ENCODE results near the gene ADAMTS14.

Gene ADAMTS14

GRCh38 chr10:70676511-70676910, 4.2 kb downstream of the ADAMTS14 start:
- H3K4me3 Mint-ChIP-seq = no peak overlapping the region
- H3K27me3 Mint-ChIP-seq = peaks cover 37% of the 10 kb centered on the region
- no peak overlapping the region for H3K27ac Mint-ChIP-seq
- DNase-seq = no peak
- H3K36me3 Mint-ChIP-seq (ENCODE audit: low read depth) = no peaks in the 10 kb centered on the region
- H3K4me1 Mint-ChIP-seq (ENCODE audit: low read depth) = peaks cover 10% of the 10 kb centered on the region
- H3K9me3 Mint-ChIP-seq = no peaks in the 10 kb centered on the region

GRCh38 chr10:70677016-70677415, 4.7 kb downstream of the ADAMTS14 start:
- Mint-ChIP-seq H3K36me3 (ENCODE audit: low read depth) (no peaks in the 10 kb centered on the region), H3K4me1 (ENCODE audit: low read depth) (peaks cover 6% of the 10 kb centered on the region), H3K27ac (no peak overlapping the region), H3K27me3 (peaks cover 32% of the 10 kb centered on the region), H3K4me3 (no peak overlapping the region), H3K9me3 (no peaks in the 10 kb centered on the region)
- no peak for DNase-seq

GRCh38 chr10:70677620-70678249, 5.4 kb downstream of the ADAMTS14 start:
- no peaks in the 10 kb centered on the region for H3K9me3 Mint-ChIP-seq
- H3K27ac Mint-ChIP-seq = no peak overlapping the region
- H3K4me1 Mint-ChIP-seq (ENCODE audit: low read depth) = peaks cover 6% of the 10 kb centered on the region
- H3K4me3 Mint-ChIP-seq = no peak overlapping the region
- peaks cover 31% of the 10 kb centered on the region for H3K27me3 Mint-ChIP-seq
- no peak for DNase-seq
- H3K36me3 Mint-ChIP-seq (ENCODE audit: low read depth) = no peaks in the 10 kb centered on the region

- no peak for DNase-seq
- H3K27ac Mint-ChIP-seq = no peak overlapping the region
- peaks cover 6% of the 10 kb centered on the region for H3K4me1 Mint-ChIP-seq (ENCODE audit: low read depth)
- H3K9me3 Mint-ChIP-seq = no peaks in the 10 kb centered on the region
- no peak overlapping the region for H3K4me3 Mint-ChIP-seq
- peaks cover 27% of the 10 kb centered on the region for H3K27me3 Mint-ChIP-seq
- no peaks in the 10 kb centered on the region for H3K36me3 Mint-ChIP-seq (ENCODE audit: low read depth)
These were observed 5.9 kb downstream of the ADAMTS14 start for GRCh38 chr10:70678250-70678635.

- Mint-ChIP-seq H3K9me3 (no peaks in the 10 kb centered on the region), H3K27me3 (peaks cover 20% of the 10 kb centered on the region), H3K4me1 (ENCODE audit: low read depth) (peaks cover 8% of the 10 kb centered on the region), H3K36me3 (ENCODE audit: low read depth) (no peaks in the 10 kb centered on the region), H3K4me3 (no peak overlapping the region), H3K27ac (no peak overlapping the region)
- DNase-seq = no peak
These were observed 6.6 kb downstream of the ADAMTS14 start for GRCh38 chr10:70678757-70679489.

- H3K36me3 Mint-ChIP-seq (ENCODE audit: low read depth) = no peaks in the 10 kb centered on the region
- no peak overlapping the region for H3K27ac Mint-ChIP-seq
These were observed 7.2 kb downstream of the ADAMTS14 start for GRCh38 chr10:70679498-70679897.

GRCh38 chr10:70680899-70681730, 8.8 kb downstream of the ADAMTS14 start:
- no peak for DNase-seq
- H3K4me3 Mint-ChIP-seq = no peak overlapping the region
- no peaks in the 10 kb centered on the region for H3K36me3 Mint-ChIP-seq (ENCODE audit: low read depth)
- H3K4me1 Mint-ChIP-seq (ENCODE audit: low read depth) = peaks cover 8% of the 10 kb centered on the region
- no peak overlapping the region for H3K27ac Mint-ChIP-seq
- no peaks in the 10 kb centered on the region for H3K27me3 Mint-ChIP-seq
- no peaks in the 10 kb centered on the region for H3K9me3 Mint-ChIP-seq

More at GRCh38 chr10:70679498-70679897, 7.2 kb downstream of the ADAMTS14 start:
- Mint-ChIP-seq H3K9me3 (no peaks in the 10 kb centered on the region), H3K4me1 (ENCODE audit: low read depth) (peaks cover 8% of the 10 kb centered on the region), H3K27me3 (peaks cover 14% of the 10 kb centered on the region), H3K4me3 (no peak overlapping the region)
- no peak for DNase-seq

GRCh38 chr10:70681731-70682005, 9.4 kb downstream of the ADAMTS14 start:
- Mint-ChIP-seq H3K9me3 (no peaks in the 10 kb centered on the region), H3K27me3 (no peaks in the 10 kb centered on the region), H3K4me3 (no peak overlapping the region), H3K36me3 (ENCODE audit: low read depth) (no peaks in the 10 kb centered on the region), H3K4me1 (ENCODE audit: low read depth) (peaks cover 8% of the 10 kb centered on the region), H3K27ac (no peak overlapping the region)
- no peak for DNase-seq

- Mint-ChIP-seq H3K9me3 (no peaks in the 10 kb centered on the region), H3K4me3 (no peak overlapping the region), H3K27ac (no peak overlapping the region), H3K27me3 (no peaks in the 10 kb centered on the region), H3K36me3 (ENCODE audit: low read depth) (no peaks in the 10 kb centered on the region), H3K4me1 (ENCODE audit: low read depth) (peaks cover 5% of the 10 kb centered on the region)
- DNase-seq = no peak
These were observed 10.8 kb downstream of the ADAMTS14 start for GRCh38 chr10:70682920-70683600.

GRCh38 chr10:70683601-70683934, 11.3 kb downstream of the ADAMTS14 start:
- DNase-seq = no peak
- H3K36me3 Mint-ChIP-seq (ENCODE audit: low read depth) = no peaks in the 10 kb centered on the region
- no peak overlapping the region for H3K4me3 Mint-ChIP-seq
- peaks cover 5% of the 10 kb centered on the region for H3K4me1 Mint-ChIP-seq (ENCODE audit: low read depth)
- no peaks in the 10 kb centered on the region for H3K9me3 Mint-ChIP-seq
- no peaks in the 10 kb centered on the region for H3K27me3 Mint-ChIP-seq
- H3K27ac Mint-ChIP-seq = peak overlapping the region; percentile 11

- Mint-ChIP-seq H3K4me1 (ENCODE audit: low read depth) (peaks cover 5% of the 10 kb centered on the region), H3K27ac (peak overlapping the region; percentile 11), H3K36me3 (ENCODE audit: low read depth) (no peaks in the 10 kb centered on the region), H3K9me3 (no peaks in the 10 kb centered on the region), H3K27me3 (no peaks in the 10 kb centered on the region), H3K4me3 (no peak overlapping the region)
- DNase-seq = no peak
These were observed 11.6 kb downstream of the ADAMTS14 start for GRCh38 chr10:70683940-70684339.

- H3K27me3 Mint-ChIP-seq = no peaks in the 10 kb centered on the region
- no peak overlapping the region for H3K4me3 Mint-ChIP-seq
- no peak overlapping the region for H3K27ac Mint-ChIP-seq
- peaks cover 5% of the 10 kb centered on the region for H3K4me1 Mint-ChIP-seq (ENCODE audit: low read depth)
- no peak for DNase-seq
- no peaks in the 10 kb centered on the region for H3K9me3 Mint-ChIP-seq
- H3K36me3 Mint-ChIP-seq (ENCODE audit: low read depth) = no peaks in the 10 kb centered on the region
These were observed 12.1 kb downstream of the ADAMTS14 start for GRCh38 chr10:70684374-70684773.

- no peak overlapping the region for H3K27ac Mint-ChIP-seq
- no peaks in the 10 kb centered on the region for H3K36me3 Mint-ChIP-seq (ENCODE audit: low read depth)
- peaks cover 5% of the 10 kb centered on the region for H3K4me1 Mint-ChIP-seq (ENCODE audit: low read depth)
- no peak for DNase-seq
- H3K27me3 Mint-ChIP-seq = no peaks in the 10 kb centered on the region
- H3K4me3 Mint-ChIP-seq = no peak overlapping the region
- H3K9me3 Mint-ChIP-seq = no peaks in the 10 kb centered on the region
These were observed 12.6 kb downstream of the ADAMTS14 start for GRCh38 chr10:70684839-70685454.

- DNase-seq = no peak
- H3K36me3 Mint-ChIP-seq (ENCODE audit: low read depth) = no peaks in the 10 kb centered on the region
- H3K4me1 Mint-ChIP-seq (ENCODE audit: low read depth) = peaks cover 5% of the 10 kb centered on the region
- no peak overlapping the region for H3K27ac Mint-ChIP-seq
- no peaks in the 10 kb centered on the region for H3K9me3 Mint-ChIP-seq
- H3K4me3 Mint-ChIP-seq = no peak overlapping the region
- no peaks in the 10 kb centered on the region for H3K27me3 Mint-ChIP-seq
These were observed 13.2 kb downstream of the ADAMTS14 start for GRCh38 chr10:70685455-70685911.
